Measurements from ENCODE around the gene ATP5F1D.

The ATP5F1D gene

GRCh38 chr19:1269478-1270212 lies 28.1 kb downstream of the ATP5F1D start:
- peak; percentile 85 for DNase-seq (ENCODE audit: low spot score)

GRCh38 chr19:1270213-1270853 lies 28.8 kb downstream of the ATP5F1D start:
- DNase-seq (ENCODE audit: low spot score), result no peak

GRCh38 chr19:1270854-1271527 lies 29.4 kb downstream of the ATP5F1D start:
- no peak for DNase-seq (ENCODE audit: low spot score)

GRCh38 chr19:1271528-1272422 lies 30.2 kb downstream of the ATP5F1D start:
- DNase-seq (ENCODE audit: low spot score), result no peak

DNA sequence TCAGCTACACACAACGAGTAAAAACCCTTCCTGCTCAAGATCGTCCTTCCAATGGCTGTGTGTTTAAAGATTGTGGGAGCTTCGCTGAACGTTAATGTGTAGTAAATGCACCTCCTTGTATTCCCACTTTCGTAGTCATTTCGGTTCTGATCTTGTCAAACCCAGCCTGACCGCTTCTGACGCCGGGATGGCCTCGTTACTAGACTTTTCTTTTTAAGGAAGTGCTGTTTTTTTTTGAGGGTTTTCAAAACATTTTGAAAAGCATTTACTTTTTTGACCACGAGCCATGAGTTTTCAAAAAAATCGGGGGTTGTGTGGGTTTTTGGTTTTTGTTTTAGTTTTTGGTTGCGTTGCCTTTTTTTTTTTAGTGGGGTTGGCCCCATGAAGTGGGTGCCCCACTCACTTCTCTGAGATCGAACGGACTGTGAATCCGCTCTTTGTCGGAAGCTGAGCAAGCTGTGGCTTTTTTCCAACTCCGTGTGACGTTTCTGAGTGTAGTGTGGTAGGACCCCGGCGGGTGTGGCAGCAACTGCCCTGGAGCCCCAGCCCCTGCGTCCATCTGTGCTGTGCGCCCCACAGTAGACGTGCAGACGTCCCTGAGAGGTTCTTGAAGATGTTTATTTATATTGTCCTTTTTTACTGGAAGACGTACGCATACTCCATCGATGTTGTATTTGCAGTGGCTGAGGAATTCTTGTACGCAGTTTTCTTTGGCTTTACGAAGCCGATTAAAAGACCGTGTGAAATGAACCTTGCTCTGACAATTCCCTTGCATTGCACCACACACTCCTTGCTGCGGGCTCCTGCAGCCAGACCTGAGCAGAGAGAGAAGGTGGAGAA lies 31.1 kb downstream of the ATP5F1D start:
- no peak for DNase-seq (ENCODE audit: low spot score)

- DNase-seq (ENCODE audit: low spot score), result no peak
Measured at GRCh38 chr19:1273263-1274041, 31.9 kb downstream of the ATP5F1D start.

DNA sequence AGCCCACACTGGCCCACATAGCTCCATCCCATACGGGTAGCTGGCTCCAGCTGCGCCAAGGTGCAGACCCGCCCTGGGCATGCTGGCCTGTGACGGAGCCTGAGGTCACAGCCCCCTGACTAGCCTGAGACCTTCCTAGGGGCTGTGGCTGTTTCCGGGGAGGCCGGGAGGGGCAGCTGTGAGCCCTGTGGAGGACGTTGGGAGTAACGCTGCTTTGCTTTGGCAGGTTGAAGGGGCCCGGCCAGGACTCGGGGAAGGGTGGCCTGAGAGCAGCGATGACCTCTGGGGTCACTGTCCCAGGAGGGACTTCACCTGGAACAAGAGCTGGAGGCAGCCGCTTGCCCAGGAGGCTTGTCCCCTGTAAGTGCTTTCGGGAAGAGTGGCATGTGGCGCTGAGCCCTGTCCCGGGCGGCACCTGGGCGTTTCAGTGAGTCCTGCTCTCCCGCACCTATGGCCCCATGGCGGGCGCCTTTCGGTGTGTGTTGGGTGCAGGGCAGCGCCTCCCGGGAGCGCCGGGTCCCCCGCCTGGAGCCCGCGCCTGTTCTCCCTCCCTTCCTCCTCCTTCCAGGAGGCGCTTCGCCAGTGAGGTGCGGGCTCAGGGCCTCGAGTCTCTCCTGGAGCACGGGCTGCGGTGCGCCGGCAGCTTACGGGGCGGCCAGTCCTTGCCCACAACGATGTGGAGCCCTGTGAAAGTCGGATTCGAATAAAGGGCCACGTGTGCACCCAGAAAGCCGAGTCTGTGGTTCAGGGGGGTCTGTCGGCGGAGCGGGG lies 32.7 kb downstream of the ATP5F1D start:
- no peak for DNase-seq (ENCODE audit: low spot score)

GRCh38 chr19:1274852-1275259 lies 33.3 kb downstream of the ATP5F1D start:
- DNase-seq (ENCODE audit: low spot score), result no peak

DNA sequence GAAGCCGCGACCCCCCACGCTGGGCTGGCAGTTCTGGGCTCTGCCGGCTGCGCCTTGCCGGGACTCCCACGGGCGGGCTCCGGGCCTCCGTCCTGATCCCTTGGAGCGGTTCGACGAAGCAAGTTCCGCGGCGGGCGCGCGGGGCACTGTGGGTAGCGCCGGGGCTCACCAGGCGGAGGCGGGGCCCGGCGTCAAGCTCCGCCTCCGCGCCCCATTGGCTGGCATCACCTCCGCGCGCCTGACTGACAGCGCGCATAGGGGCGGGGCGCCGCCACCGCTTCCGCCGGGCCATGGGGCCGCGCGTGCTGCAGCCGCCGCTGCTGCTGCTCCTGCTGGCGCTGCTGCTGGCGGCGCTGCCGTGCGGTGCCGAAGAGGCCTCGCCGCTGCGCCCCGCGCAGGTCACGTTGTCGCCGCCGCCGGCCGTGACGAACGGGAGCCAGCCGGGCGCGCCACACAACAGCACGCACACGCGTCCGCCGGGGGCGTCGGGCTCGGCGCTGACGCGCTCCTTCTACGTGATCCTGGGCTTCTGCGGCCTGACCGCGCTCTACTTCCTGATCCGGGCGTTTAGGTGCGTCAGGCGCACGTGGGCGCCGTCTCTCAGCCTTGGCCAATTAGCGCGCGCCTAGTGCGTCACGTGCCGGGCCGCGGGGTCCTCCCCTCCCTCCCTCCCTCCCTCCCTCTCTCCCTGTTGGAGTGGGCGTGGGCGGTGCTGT lies 33.9 kb downstream of the ATP5F1D start, which contains the start of gene FAM174C:
TSS of gene FAM174C (plus strand) at position 271 of the 716 bp plus-strand sequence. CDS start at position 291, 20 bp downstream.
- peak; percentile 96 for DNase-seq (ENCODE audit: low spot score)

DNA sequence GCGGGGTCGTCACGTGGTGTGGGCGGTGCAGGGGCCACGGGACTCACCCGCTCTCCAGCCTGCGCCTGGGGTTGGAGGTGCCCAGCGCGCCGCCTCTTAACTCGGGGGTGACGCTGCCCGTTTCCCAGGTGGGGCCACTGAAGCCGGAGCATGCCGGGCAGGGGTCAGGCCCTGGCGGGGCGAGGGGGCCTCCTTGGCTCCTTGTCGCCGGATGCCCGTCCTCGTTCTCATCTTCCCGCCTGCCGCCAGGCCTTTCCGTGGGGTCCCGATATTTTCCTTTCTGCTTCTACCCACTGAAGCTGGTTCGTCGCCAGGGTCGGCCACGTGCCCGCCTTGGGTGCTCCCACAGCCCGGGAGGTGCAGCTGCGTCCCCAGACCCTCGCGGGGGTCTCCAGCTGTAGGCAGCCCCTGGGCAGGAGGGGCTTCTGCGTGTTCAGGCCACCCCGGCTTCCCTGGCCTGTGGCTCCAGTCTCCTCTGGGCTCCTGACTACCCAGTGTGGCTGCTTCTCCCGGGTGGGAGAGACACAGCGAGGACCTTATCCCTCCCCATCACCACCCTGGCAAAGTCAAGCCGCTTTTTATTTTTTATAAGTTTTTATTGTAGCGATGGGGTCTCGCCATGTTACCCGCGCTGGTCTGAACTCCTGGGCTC lies 34.6 kb downstream of the ATP5F1D start:
- DNase-seq (ENCODE audit: low spot score), result no peak

- no peak for DNase-seq (ENCODE audit: low spot score)
Measured at GRCh38 chr19:1276628-1277022, 35.1 kb downstream of the ATP5F1D start.

DNA sequence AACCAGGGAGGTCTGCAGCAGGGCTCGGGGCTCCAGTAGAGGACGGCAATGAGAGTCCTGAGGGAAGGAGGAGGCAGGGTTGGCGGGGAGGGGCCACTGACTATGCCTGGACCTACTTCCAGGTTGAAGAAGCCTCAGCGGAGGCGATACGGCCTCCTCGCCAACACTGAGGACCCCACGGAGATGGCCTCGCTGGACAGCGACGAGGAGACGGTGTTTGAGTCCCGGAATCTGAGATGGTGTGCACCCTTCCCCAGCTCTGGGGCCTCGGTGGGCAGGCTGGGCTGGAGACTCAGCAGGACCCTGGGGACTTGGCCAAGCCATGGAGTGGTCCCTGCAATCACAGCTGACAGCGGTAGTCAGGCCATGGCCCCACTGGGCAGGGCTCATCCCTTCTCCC lies 35.5 kb downstream of the ATP5F1D start:
- no peak for DNase-seq (ENCODE audit: low spot score)

DNA sequence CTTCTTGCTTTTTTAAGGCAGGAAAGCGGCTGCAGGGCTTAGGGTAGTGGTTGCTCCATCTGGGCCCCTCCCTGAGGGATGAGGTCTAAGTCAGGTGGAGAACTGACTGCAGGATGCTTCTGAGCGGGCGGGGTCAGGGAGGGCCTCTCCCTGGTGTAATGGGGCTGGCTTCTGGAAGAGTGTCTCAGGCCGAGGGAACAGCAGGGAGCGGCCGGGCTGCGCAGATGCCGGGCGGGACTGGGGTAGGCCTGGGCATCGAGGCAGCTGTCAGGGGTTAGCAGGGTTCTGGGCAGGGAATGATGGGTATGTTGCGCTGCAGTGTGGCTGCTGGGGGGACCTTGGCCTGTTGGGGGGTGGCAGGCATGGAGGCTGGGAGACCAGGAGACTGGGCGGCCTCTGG lies 36.5 kb downstream of the ATP5F1D start:
- no peak for DNase-seq (ENCODE audit: low spot score)

GRCh38 chr19:1278713-1279660 lies 37.4 kb downstream of the ATP5F1D start:
- no peak for DNase-seq (ENCODE audit: low spot score)

GRCh38 chr19:1279782-1280341 lies 38.3 kb downstream of the ATP5F1D start:
- DNase-seq (ENCODE audit: low spot score), result peak; percentile 87

Data from SK-N-DZ (cell line).